MCF 10A (cell line): Measurements from ENCODE around the gene CCL8. TPM values are rescaled to one million over a fixed set of nuclear protein-coding genes. Genes with fewer than 3 reads are reported as not detected.

Experiments
- BruUV-seq: library from RNA; stranded (reverse); fragments of 400-500 nt; replicated peaks from 2 replicates; lab custom pipeline; 2021; lab: Mats Ljungman, UMichigan
- CTCF ChIA-PET: fragments of 300-600 bp; sonication (Branson Sonifier 250); formaldehyde crosslinking; extraction: SDS; loops from one replicate; lab custom pipeline; 2021; ENCODE audit warnings: antibody characterized with exemption, inconsistent platforms; lab: Yijun Ruan, JAX
- POLR2A ChIA-PET: fragments of 300-600, 350-650 bp; sonication (Branson Sonifier 250); formaldehyde crosslinking; extraction: SDS; loops from one replicate; lab custom pipeline; 2020; ENCODE audit warnings: antibody characterized with exemption, inconsistent platforms; lab: Yijun Ruan, JAX
- DNase-seq: peaks from one replicate; pipeline ENCODE4 v3.0.0-alpha.2; 2018; ENCODE audit not compliant: unreplicated experiment
- H3K27ac Mint-ChIP-seq: one replicate; pipeline ENCODE4 v1.8.0; 2022; ENCODE audit warnings: mild to moderate bottlenecking, low read depth, mixed read lengths; ENCODE audit not compliant: unreplicated experiment
- H3K27me3 Mint-ChIP-seq: one replicate; pipeline ENCODE4 v1.8.0; 2022; ENCODE audit warnings: mixed read lengths; ENCODE audit not compliant: insufficient read depth, unreplicated experiment
- H3K36me3 Mint-ChIP-seq: one replicate; pipeline ENCODE4 v1.8.0; 2022; ENCODE audit warnings: mild to moderate bottlenecking, moderate library complexity, mixed read lengths; ENCODE audit not compliant: insufficient read depth, unreplicated experiment
- H3K4me1 Mint-ChIP-seq: one replicate; pipeline ENCODE4 v1.8.0; 2022; ENCODE audit warnings: mixed read lengths; ENCODE audit not compliant: insufficient read depth, unreplicated experiment
- H3K4me3 Mint-ChIP-seq: one replicate; pipeline ENCODE4 v1.8.0; 2022; ENCODE audit warnings: mild to moderate bottlenecking, moderate library complexity, mixed read lengths; ENCODE audit not compliant: unreplicated experiment
- H3K9me3 Mint-ChIP-seq: one replicate; pipeline ENCODE4 v1.8.0; 2022; ENCODE audit warnings: mixed read lengths; ENCODE audit not compliant: unreplicated experiment
- intact Hi-C: fragments of 100-400 bp; cut with micrococcal nuclease; formaldehyde crosslinking; loops from 2 replicates; pipeline ENCODE4 v1.14.1; 2022
- total RNA-seq: library from RNA; stranded (reverse); gene quantifications from 2 replicates; pipeline ENCODE4 v1.2.3, GENCODE V29; 2022
- TF ChIP-seq, protein P1 (sequence below): fragments of 200-600 bp; IDR thresholded peaks from one replicate; pipeline ENCODE4 v1.8.0; 2022; ENCODE audit warnings: antibody characterized with exemption, mild to moderate bottlenecking; ENCODE audit not compliant: unreplicated experiment

Gene CCL8
- total RNA-seq, 1 experiment from 2014 or later = not detected

DNA sequence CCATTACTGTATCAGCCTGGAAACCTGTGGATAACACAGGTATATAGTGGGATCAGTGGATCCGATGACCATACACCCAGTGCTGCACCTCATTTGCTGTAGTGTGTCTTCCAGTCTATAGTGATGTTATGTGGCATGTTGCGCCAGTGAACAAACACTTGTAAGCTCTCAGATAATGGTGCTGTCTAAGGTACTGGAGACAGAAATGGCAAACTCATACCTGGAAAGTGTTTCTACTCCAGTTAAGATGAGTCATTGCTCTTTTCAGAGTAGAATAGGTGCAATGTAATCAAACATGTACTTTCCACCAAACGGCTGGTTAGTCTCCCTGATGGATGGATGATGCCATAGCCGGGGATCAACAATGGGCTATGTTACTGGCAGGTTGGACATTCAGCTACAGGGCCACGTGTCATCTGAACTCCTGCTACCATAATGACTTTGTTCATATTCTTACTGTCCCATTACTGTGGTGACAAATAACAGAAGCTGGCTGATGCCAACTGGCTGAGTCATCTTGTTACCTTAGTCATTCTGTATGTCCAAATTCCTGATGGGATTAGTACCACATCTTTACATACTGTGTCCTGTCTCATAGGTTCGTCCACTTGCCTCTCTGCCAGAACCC is 27.4 kb upstream of the CCL8 start:
- Mint-ChIP-seq H3K27ac (no peak overlapping the region), H3K27me3 (peaks cover 24% of the 10 kb centered on the region), H3K4me1 (no peaks in the 10 kb centered on the region), H3K9me3 (no peaks in the 10 kb centered on the region), H3K4me3 (no peak overlapping the region), H3K36me3 (no peaks in the 10 kb centered on the region)
- POLR2A ChIA-PET = no interaction called here
- no TSS peak for BruUV-seq
- intact Hi-C loops = no loop called here
- TF ChIP-seq, protein P1, sequence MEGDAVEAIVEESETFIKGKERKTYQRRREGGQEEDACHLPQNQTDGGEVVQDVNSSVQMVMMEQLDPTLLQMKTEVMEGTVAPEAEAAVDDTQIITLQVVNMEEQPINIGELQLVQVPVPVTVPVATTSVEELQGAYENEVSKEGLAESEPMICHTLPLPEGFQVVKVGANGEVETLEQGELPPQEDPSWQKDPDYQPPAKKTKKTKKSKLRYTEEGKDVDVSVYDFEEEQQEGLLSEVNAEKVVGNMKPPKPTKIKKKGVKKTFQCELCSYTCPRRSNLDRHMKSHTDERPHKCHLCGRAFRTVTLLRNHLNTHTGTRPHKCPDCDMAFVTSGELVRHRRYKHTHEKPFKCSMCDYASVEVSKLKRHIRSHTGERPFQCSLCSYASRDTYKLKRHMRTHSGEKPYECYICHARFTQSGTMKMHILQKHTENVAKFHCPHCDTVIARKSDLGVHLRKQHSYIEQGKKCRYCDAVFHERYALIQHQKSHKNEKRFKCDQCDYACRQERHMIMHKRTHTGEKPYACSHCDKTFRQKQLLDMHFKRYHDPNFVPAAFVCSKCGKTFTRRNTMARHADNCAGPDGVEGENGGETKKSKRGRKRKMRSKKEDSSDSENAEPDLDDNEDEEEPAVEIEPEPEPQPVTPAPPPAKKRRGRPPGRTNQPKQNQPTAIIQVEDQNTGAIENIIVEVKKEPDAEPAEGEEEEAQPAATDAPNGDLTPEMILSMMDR = no peak
- CTCF ChIA-PET = interaction anchor here (1.1 kb wide), 1 partner anchor 70 kb away, joined by 3 read pairs; no protein-coding TSS in a partner anchor
- DNase-seq = no peak

DNA sequence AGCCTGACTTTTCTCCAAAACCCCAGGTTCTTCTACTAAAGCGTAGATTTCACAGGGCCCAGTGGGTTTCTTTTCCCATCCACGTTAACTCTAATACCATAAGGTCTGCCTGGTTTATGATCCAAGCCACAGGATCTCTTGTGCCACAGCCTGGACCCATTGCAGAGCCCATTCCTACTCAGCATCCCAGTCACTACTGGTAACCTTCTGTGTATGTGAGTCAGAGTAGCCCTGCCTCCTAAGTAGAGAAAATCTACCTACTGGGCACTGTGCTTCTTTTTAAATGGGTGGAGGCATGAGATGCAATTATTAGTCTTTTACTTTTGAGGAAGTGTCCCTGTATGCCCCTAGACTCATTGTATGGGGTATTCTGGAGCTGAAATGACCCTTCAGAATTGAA is 20.2 kb upstream of the CCL8 start:
- Mint-ChIP-seq H3K9me3 (no peaks in the 10 kb centered on the region), H3K4me3 (no peak overlapping the region), H3K36me3 (no peaks in the 10 kb centered on the region), H3K27ac (no peak overlapping the region), H3K4me1 (no peaks in the 10 kb centered on the region), H3K27me3 (no peaks in the 10 kb centered on the region)
- BruUV-seq = no TSS peak
- CTCF ChIA-PET = no interaction called here
- no peak for DNase-seq
- TF ChIP-seq, protein P1 = no peak
- intact Hi-C loops = no loop called here
- POLR2A ChIA-PET = no interaction called here

DNA sequence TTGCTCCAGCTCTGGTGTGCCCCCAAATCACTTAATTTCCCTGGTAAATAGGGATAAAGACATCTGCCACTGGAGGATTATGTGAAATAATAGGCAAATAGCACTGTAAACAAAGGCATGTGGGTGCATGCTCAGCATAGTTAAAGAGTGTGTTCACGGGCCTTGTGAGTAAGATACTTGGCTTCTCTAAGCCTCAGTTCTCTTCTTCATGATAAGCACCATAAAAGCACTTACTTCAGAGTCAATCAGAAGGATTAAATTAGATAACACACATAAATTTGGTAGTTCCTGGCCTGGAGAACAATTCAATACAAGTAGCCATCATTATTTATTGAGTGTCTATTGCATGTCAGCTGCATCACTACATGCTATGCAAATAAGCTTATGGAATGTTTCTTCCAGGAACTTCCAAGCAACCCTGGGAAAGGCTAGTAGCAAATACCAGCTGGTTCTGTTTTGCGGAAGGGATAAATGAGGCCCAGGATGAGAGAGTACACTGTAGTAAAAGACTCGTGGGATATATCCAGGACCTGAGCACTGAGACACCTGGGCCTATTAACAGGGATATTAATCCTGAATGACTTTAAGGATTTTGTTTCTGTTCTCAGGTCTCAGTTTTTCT is 19.2 kb upstream of the CCL8 start:
- Mint-ChIP-seq H3K4me3 (no peak overlapping the region), H3K9me3 (no peaks in the 10 kb centered on the region), H3K36me3 (no peaks in the 10 kb centered on the region), H3K27me3 (no peaks in the 10 kb centered on the region), H3K27ac (no peak overlapping the region), H3K4me1 (no peaks in the 10 kb centered on the region)
- no TSS peak for BruUV-seq
- TF ChIP-seq, protein P1 = no peak
- POLR2A ChIA-PET = no interaction called here
- CTCF ChIA-PET = interaction anchor here (1.3 kb wide), 1 partner anchor 61 kb away, joined by 6 read pairs; no protein-coding TSS in a partner anchor
- no peak for DNase-seq
- intact Hi-C loops = no loop called here

DNA sequence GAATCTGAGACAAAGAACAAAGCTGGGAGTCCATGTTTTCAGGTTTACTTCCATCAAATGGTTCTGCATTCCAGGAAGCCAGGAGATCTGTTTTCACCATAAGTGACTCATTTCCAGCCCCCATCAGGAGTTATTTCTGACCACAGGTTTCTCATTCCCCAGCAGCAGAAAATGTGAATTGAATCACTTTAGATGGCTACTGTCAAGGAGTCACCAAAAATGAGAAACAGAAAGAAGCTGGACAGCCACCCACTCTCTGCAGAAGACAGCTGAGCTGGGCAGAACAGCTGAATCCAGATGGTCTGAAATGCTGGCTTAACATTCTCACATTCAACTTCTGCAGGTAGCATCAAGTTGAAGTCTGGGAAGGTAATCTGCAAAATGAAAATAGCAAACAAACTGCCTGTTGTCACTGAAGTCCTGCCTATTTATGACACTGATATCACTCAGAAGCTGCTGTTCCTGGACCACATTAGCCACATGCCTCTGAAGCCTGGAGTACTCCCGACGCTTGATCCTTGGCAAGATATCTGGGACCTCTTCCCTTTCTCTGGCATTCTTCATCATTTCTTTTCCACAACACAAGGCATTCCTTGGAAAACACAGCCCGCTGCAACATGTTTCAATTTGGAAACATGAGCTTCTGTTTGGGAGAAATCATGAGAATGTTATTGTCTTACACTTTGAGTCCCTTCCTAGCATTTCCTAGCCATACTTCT is 18.4 kb upstream of the CCL8 start:
- no peak overlapping the region for H3K4me3 Mint-ChIP-seq
- TF ChIP-seq, protein P1 = no peak
- H3K36me3 Mint-ChIP-seq = no peaks in the 10 kb centered on the region
- no peak for DNase-seq
- no peaks in the 10 kb centered on the region for H3K27me3 Mint-ChIP-seq
- CTCF ChIA-PET = interaction anchor here (1.3 kb wide), 1 partner anchor 61 kb away, joined by 6 read pairs; no protein-coding TSS in a partner anchor
- POLR2A ChIA-PET = no interaction called here
- intact Hi-C loops = no loop called here
- peaks cover 1% of the 10 kb centered on the region for H3K4me1 Mint-ChIP-seq
- no TSS peak for BruUV-seq
- H3K27ac Mint-ChIP-seq = no peak overlapping the region
- H3K9me3 Mint-ChIP-seq = no peaks in the 10 kb centered on the region
